ENCODE data around the gene PLXDC2. TPM values are rescaled to one million over a fixed set of nuclear protein-coding genes. Genes with fewer than 3 reads are reported as not detected.
A peak's percentile ranks its signal among the peaks of the same experiment; 100 is the strongest.
"Not testable (repeated sequence)": the region's sequence is repeated elsewhere in the genome, so short reads cannot be mapped to it uniquely, and the experiment has no call there.

The PLXDC2 gene
- total RNA-seq, 1 experiment from 2014 or later, result 7.4 TPM

GRCh38 chr10:20170661-20171060, 354.4 kb downstream of the PLXDC2 start:
- DNase-seq (ENCODE audit: low read depth), result no peak
- in situ Hi-C loops (cut with HindIII; ENCODE audit: low pct_unique_long_range_greater_than_20kb, low sequenced_read_pairs), result no loop called here

GRCh38 chr10:20173046-20173445, 356.8 kb downstream of the PLXDC2 start:
- in situ Hi-C loops (cut with HindIII; ENCODE audit: low pct_unique_long_range_greater_than_20kb, low sequenced_read_pairs), result no loop called here
- no peak for DNase-seq (ENCODE audit: low read depth)

GRCh38 chr10:20175719-20176118, 359.5 kb downstream of the PLXDC2 start:
- no peak for DNase-seq (ENCODE audit: low read depth)
- in situ Hi-C loops (cut with HindIII; ENCODE audit: low pct_unique_long_range_greater_than_20kb, low sequenced_read_pairs), result no loop called here

DNA sequence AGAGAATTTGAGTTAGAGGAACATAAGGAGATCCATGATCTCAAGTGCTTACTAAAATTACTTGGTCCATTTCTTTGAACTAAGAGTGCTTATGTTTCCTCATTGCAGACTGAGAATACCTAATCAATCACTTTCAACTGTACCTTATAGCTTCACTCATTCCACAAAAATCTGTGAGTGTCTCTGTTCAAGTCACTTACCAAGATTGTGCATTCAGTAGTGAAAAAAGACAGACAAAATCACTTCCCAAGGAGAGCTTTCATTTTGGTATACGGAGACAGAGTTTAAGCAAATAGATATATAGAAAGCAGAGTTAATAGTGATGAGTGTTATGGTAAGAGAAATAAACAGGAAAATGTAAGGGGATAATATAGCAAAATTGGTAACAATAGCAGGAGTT, 364.5 kb downstream of the PLXDC2 start:
- in situ Hi-C loops (cut with HindIII; ENCODE audit: low pct_unique_long_range_greater_than_20kb, low sequenced_read_pairs), result no loop called here
- no peak for DNase-seq (ENCODE audit: low read depth)

DNA sequence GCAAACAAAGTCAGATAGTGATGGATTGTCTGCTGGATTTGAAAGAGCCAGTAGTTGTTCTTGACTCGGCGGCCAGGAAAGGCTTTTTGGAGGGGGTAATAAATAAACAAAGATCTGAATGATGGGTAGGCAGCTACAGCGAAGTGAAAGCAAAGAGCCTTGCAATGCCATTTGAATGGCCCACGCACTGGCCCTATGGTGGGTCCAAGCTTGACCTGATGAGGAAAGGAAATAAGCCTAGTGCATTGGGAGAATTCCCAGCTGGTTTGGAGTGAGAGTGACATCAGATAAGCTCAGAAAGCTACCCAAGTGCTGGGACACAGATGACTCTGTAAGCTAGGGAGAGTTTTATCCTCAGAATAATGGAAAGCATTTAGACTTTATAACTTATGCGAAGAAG, 365.2 kb downstream of the PLXDC2 start:
- DNase-seq (ENCODE audit: low read depth), result no peak
- in situ Hi-C loops (cut with HindIII; ENCODE audit: low pct_unique_long_range_greater_than_20kb, low sequenced_read_pairs), result no loop called here

DNA sequence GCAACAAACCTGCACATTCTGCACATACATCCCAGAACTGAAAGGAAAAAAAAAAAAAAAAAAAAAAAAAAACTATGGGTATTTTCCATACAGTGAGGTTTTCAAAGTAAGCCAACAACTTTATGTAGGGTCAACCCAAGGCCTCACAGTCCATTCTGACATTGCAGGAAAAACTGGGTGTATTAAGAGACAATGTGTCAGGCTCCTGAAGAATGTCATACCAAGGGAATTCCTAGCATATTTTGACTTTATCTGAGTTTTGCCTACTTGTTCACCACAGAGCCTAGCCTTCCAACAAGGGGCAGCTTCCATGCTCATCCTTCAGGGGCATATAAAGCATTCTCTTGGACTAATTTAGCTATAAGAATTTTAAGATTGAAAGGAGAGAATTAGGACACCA, 368.9 kb downstream of the PLXDC2 start:
- in situ Hi-C loops (cut with HindIII; ENCODE audit: low pct_unique_long_range_greater_than_20kb, low sequenced_read_pairs), result no loop called here
- peak; percentile 13 for DNase-seq (ENCODE audit: low read depth)

DNA sequence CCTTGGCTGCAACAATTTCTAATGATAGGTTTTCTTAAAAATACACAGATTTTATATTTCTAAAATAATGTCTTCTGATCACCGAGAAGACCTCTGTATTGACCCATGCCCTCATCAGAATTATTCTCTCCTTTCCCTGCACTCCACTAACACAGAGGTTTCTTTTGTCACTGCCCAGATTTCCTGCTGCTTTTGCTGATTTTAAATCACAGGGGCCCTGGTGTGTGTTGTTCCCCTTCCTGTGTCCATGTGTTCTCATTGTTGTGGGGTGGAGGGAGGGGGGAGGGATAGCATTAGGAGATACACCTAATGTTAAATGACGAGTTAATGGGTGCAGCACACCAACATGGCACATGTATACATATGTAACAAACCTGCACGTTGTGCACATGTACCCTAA, 375.2 kb downstream of the PLXDC2 start:
- in situ Hi-C loops (cut with HindIII; ENCODE audit: low pct_unique_long_range_greater_than_20kb, low sequenced_read_pairs); DNase-seq (ENCODE audit: low read depth): not testable (repeated sequence)

DNA sequence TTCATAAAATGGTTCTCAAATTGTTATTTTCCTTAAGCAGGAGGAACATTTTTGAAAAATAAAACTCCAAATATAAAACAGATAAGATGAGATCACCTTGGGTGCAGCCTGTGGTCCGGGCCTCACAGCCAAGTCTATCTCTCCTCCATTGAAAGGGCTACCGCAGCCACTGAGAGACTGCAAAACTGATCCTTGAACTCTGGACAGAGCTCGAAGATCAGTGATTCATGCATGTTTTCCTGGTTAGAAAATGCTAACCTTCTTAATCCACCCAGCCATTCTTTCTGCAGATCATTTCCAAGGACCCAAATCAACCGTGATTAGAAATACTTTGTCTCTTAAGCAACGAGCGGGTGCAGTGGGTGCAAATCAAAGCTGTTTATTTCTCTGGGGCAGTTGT, 378.8 kb downstream of the PLXDC2 start:
- DNase-seq (ENCODE audit: low read depth), result no peak
- in situ Hi-C loops (cut with HindIII; ENCODE audit: low pct_unique_long_range_greater_than_20kb, low sequenced_read_pairs), result no loop called here

GRCh38 chr10:20200758-20201157, 384.5 kb downstream of the PLXDC2 start:
- in situ Hi-C loops (cut with HindIII; ENCODE audit: low pct_unique_long_range_greater_than_20kb, low sequenced_read_pairs), result no loop called here
- no peak for DNase-seq (ENCODE audit: low read depth)

- in situ Hi-C loops (cut with HindIII; ENCODE audit: low pct_unique_long_range_greater_than_20kb, low sequenced_read_pairs), result no loop called here
- DNase-seq (ENCODE audit: low read depth), result no peak
These were observed 386.1 kb downstream of the PLXDC2 start for GRCh38 chr10:20202337-20202736.

DNA sequence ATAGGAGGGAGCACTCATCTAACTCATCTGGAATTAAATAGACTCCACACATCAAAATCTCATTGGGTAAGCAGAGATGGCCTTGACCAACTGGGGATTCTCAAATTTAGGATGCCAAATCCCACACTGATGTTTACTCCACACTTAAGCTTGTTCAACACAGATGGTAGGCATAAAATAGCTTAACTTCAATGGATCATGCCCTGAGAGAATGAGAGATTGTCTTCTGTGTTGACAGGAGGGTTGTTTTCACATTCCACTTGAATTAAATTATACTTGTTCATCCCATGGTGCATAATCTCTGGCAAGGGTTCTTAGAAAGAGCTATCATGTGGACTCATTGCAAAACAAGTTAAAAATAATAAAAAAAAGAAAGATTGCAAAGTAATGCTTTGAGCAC, 391.4 kb downstream of the PLXDC2 start:
- in situ Hi-C loops (cut with HindIII; ENCODE audit: low pct_unique_long_range_greater_than_20kb, low sequenced_read_pairs), result no loop called here
- no peak for DNase-seq (ENCODE audit: low read depth)

GRCh38 chr10:20209098-20209497, 392.9 kb downstream of the PLXDC2 start:
- in situ Hi-C loops (cut with HindIII; ENCODE audit: low pct_unique_long_range_greater_than_20kb, low sequenced_read_pairs); DNase-seq (ENCODE audit: low read depth): not testable (repeated sequence)

GRCh38 chr10:20215547-20216152, 399.4 kb downstream of the PLXDC2 start:
- in situ Hi-C loops (cut with HindIII; ENCODE audit: low pct_unique_long_range_greater_than_20kb, low sequenced_read_pairs), result no loop called here

GRCh38 chr10:20221356-20221755, 405.1 kb downstream of the PLXDC2 start:
- no peak for DNase-seq (ENCODE audit: low read depth)
- in situ Hi-C loops (cut with HindIII; ENCODE audit: low pct_unique_long_range_greater_than_20kb, low sequenced_read_pairs), result no loop called here

More at GRCh38 chr10:20215547-20216152, 399.4 kb downstream of the PLXDC2 start:
- no peak for DNase-seq (ENCODE audit: low read depth)

DNA sequence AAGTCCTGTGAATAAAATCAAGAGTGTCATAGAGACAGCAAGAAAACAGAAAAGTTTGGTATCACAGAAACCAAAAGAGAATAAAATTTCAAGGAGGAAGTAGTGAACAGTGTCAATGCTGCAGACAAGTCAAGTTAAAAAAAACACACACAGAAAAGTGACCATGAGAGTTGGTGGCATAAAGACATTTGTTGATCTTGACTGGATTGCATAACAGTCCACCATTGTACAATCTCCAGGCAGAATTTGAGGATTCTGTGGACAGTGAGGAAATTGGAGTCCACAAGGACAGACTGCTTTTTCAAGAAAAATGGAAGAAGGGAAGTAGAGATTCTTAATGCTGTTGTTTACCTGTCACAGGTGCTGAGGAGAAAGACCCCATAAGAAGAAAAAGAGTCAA, 412.5 kb downstream of the PLXDC2 start:
- no peak for DNase-seq (ENCODE audit: low read depth)
- in situ Hi-C loops (cut with HindIII; ENCODE audit: low pct_unique_long_range_greater_than_20kb, low sequenced_read_pairs), result no loop called here

DNA sequence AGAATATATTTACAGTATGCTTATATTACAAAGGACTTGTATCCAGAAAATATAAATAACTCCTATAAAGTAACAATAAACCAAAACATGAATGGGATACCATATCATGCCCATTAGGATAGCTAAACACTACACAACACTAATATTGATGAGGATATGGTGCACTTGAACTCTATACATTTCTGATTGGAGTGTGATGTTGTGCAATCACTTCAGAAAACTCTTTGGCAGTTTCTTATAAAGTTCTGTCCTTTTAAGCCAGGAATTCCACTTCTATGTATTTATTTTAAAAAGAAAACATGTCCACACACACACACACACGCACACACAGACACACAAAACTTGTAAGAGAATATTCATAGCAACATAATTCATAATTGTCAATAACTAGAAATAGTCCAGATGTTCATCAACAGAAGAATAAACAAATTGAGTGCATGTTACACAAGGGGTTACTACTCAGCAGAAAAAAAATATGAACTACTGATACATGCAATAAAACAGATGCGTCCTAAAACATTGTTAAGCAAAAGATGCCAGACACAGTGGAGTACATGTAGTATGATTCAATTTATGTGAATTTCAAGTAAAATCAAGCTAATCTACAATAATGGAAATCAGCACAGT, 416.0 kb downstream of the PLXDC2 start:
- in situ Hi-C loops (cut with HindIII; ENCODE audit: low pct_unique_long_range_greater_than_20kb, low sequenced_read_pairs), result no loop called here
- no peak for DNase-seq (ENCODE audit: low read depth)

DNA sequence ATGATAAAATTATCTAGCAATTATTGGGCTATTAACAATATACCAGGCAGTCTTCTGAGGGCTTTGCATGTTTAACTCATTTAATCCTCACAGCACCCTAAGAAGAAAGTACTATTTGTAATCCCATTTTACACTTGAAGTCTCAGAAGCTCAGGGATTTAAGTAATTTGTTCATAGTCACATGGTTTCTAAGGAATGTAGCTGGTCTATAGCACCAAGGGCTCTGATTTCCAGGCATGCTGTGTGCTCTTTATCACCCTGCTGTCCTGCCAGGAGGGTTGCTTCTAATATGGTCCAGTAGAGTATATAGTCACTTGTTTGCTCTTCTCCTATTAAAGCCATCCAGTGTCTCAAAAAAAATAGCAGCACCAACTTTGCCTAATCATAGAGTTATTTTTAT, 417.2 kb downstream of the PLXDC2 start:
- in situ Hi-C loops (cut with HindIII; ENCODE audit: low pct_unique_long_range_greater_than_20kb, low sequenced_read_pairs), result no loop called here
- DNase-seq (ENCODE audit: low read depth), result no peak

DNA sequence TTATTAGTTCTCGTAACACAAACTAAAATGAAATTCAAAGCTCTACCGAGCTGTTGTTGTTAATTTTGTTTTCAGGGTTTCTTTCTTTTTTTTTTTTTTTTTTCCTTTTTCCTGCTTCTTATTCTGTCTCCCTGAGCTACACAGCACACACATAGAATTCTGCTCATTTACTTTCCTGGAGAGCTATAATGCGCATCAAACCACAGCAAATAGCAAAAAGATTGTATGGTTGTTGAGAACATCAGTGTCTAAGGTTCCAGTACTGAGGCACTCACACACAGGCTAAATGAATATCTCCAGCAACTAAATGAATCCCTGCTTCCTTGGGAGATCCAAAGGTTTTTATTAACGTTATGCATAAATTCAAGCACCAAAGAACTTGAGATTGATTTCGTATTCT, 418.3 kb downstream of the PLXDC2 start:
- in situ Hi-C loops (cut with HindIII; ENCODE audit: low pct_unique_long_range_greater_than_20kb, low sequenced_read_pairs), result no loop called here
- no peak for DNase-seq (ENCODE audit: low read depth)

- in situ Hi-C loops (cut with HindIII; ENCODE audit: low pct_unique_long_range_greater_than_20kb, low sequenced_read_pairs), result no loop called here
- DNase-seq (ENCODE audit: low read depth), result no peak
These were observed 420.9 kb downstream of the PLXDC2 start for GRCh38 chr10:20237091-20237570.

- DNase-seq (ENCODE audit: low read depth), result no peak
- in situ Hi-C loops (cut with HindIII; ENCODE audit: low pct_unique_long_range_greater_than_20kb, low sequenced_read_pairs), result no loop called here
These were observed 421.4 kb downstream of the PLXDC2 start for GRCh38 chr10:20237586-20237985.
